ENCODE measurements around the gene WDR17. TPM values are rescaled to one million over a fixed set of nuclear protein-coding genes. Genes with fewer than 3 reads are reported as not detected.

The WDR17 gene
- 1.3 to 1.8 TPM (median 1.8 TPM) in 5 replicates for total RNA-seq (2022; extraction: Qiagen RNA extraction)

DNA sequence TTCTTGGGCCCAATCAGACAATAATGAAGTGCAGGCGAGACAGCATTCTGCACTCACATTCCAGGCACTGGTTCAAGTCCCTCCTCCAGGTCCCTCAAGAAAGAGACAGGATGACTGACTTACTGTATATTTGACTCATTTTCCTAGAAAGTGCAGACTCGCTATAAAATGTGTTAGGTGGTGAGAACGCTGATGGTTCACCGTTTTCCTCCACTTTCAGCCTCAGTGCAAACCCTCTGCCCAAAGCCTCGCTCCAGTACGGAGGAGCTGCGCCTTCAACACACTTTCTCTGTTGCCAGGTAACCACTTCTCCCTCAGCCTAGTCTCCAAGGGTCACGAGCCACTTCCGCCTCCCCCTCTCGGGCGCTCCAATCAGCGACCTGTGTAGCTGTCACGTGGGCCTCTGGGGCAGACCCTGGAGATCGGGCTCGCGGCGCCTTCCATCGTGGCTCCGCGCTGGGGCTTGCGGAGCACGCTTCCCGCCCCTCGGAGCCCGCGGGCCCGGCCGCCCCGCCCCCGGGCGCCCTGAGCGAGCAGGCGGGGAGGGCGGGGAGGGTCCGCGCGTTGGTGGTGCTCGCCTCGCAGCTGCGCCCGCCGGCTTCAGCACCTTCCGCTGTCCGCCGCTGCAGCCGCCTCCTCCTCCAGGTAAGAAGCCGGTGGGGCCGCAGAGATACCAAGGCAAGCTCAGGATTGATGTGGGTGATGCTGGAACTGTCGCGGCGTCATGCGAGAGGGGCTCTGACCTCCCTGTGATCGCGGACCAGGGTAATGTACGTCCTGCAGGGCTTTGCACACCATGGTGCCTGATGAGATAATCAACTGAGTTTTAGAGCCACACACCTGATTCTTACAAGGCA lies at the start of gene WDR17:
WDR17 (plus strand) TSS at position 407 of the 857 bp plus-strand sequence. CDS start 45,740 bp downstream, outside the sequence.

DNA sequence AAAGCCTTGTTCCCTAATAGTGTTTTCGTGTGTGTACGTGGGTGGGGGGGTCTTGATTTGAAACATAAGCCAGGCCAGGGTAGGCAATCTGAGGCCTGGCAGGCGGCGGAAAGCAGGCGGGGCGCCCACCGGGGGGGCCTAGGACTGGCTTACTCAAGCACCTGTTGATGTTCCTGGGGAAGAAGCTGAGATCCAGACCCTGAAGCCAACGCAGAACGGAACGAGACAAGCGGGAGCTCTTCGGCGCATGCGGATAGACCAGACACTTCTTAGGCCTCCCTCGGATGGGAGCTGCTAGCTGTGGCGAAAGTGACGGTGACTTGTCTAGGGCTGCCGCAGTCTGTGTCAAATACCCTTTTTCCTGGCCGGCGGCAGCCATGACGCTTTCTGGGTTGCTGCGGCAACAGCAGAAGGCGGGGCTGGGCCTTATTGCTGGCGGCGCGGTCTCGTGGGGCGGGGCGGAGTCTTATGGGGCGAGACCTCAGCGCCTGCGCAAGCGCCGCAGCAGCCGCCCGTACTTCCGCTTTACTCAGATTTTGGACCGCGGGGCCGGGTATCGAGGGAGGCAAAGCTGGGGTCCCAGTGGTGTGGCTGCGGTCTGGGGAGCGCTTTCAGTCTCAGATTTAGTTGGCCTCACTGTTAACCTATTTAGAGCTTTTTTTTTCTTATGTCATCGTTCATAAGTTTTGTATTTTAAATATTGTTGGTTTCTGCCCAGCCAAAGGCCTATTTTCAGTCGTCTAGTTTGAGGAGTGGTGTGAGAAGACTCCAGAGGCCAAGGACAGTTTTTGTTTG lies 129.7 kb downstream of the WDR17 start, which contains the start of gene SPATA4:
SPATA4 (minus strand) TSS at position 402 of the 795 bp plus-strand sequence; CDS start at position 379, 23 bp downstream.

Other genes with a start within 250 kb of the WDR17 start
- gene SPATA4, start 129.7 kb downstream of the WDR17 start, total RNA-seq (2022; extraction: Qiagen RNA extraction): 0.14 to 0.32 TPM (median 0.21 TPM) in 5 replicates
- gene ASB5, start 203.4 kb downstream of the WDR17 start, total RNA-seq (2022; extraction: Qiagen RNA extraction): 0.02 to 0.05 TPM (median 0.02 TPM) in 3 of 5 replicates, not detected in the others